ENCODE results near the gene IQCN. TPM values are rescaled to one million over a fixed set of nuclear protein-coding genes. Genes with fewer than 3 reads are reported as not detected.

IQCN gene
- total RNA-seq, 1 experiment from 2014 or later, result 0.61 TPM

GRCh38 chr19:18216789-18217188 is 57.5 kb downstream of the IQCN start:
- ATAC-seq (no peak), DNase-seq (ENCODE audit: low spot score) (no peak)
- H3K4me3 Mint-ChIP-seq, result no peak overlapping the region
- peaks cover 13% of the 10 kb centered on the region for H3K4me1 Mint-ChIP-seq
- no peaks in the 10 kb centered on the region for H3K36me3 Mint-ChIP-seq
- no peak for TF ChIP-seq GTF2I (CRISPR knock-in tag; conservative IDR thresholded peaks at IDR 0.05)
- no peak for TF ChIP-seq EMX1 (CRISPR knock-in tag; IDR thresholded peaks at IDR 0.05)
- TF ChIP-seq CDX4 (CRISPR knock-in tag; IDR thresholded peaks at IDR 0.05; ENCODE audit: borderline replicate concordance), result no peak
- no peak for TF ChIP-seq NFYB (CRISPR knock-in tag; conservative IDR thresholded peaks at IDR 0.05; ENCODE audit: low read depth)
- TF ChIP-seq MAX (CRISPR knock-in tag; IDR thresholded peaks at IDR 0.05), result no peak
- TF ChIP-seq, protein P1, sequence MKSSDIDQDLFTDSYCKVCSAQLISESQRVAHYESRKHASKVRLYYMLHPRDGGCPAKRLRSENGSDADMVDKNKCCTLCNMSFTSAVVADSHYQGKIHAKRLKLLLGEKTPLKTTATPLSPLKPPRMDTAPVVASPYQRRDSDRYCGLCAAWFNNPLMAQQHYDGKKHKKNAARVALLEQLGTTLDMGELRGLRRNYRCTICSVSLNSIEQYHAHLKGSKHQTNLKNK (CRISPR knock-in tag; IDR thresholded peaks at IDR 0.05), result no peak
- no peak for TF ChIP-seq ELF4 (CRISPR knock-in tag; IDR thresholded peaks at IDR 0.05; ENCODE audit: low read depth)
- no peak for TF ChIP-seq PREB (CRISPR knock-in tag; IDR thresholded peaks at IDR 0.05; ENCODE audit: borderline replicate concordance)
- no peak for TF ChIP-seq ZBTB21 (CRISPR knock-in tag; IDR thresholded peaks at IDR 0.05; ENCODE audit: borderline replicate concordance)
- TF ChIP-seq IRF2 (CRISPR knock-in tag; IDR thresholded peaks at IDR 0.05; ENCODE audit: borderline replicate concordance, low read depth), result no peak
- no peak for TF ChIP-seq NR1H2 (CRISPR knock-in tag; IDR thresholded peaks at IDR 0.05)
- no peak for TF ChIP-seq TEAD4 (CRISPR knock-in tag; IDR thresholded peaks at IDR 0.05)
- no peak for TF ChIP-seq TCF7 (CRISPR knock-in tag; IDR thresholded peaks at IDR 0.05; ENCODE audit: low read depth)
- TF ChIP-seq MLX (CRISPR knock-in tag; IDR thresholded peaks at IDR 0.05), result no peak
- TF ChIP-seq ZBTB43 (CRISPR knock-in tag; IDR thresholded peaks at IDR 0.05), result no peak
- no peak for TF ChIP-seq ZNF232 (CRISPR knock-in tag; IDR thresholded peaks at IDR 0.05)
- no peak for TF ChIP-seq TEAD1 (CRISPR knock-in tag; IDR thresholded peaks at IDR 0.05)
- TF ChIP-seq NFATC4 (CRISPR knock-in tag; IDR thresholded peaks at IDR 0.05), result no peak
- no peak for TF ChIP-seq ZNF512 (CRISPR knock-in tag; IDR thresholded peaks at IDR 0.05; ENCODE audit: borderline replicate concordance)
- H3K27me3 Mint-ChIP-seq (ENCODE audit: low read depth), result peaks cover 8% of the 10 kb centered on the region
- no peaks in the 10 kb centered on the region for H3K9me3 Mint-ChIP-seq
- no peak overlapping the region; the same call in 1 of the 2 replicates for H3K27ac Mint-ChIP-seq
- POLR2A ChIA-PET, result no interaction called here
- CTCF ChIA-PET, result interaction anchor here (1.0 kb wide), 1 partner anchor 16 kb away, joined by 3 read pairs; no protein-coding TSS in a partner anchor

GRCh38 chr19:18214779-18215433 is 59.3 kb downstream of the IQCN start:
- ATAC-seq (no peak), DNase-seq (ENCODE audit: low spot score) (no peak)
- peaks cover 3% of the 10 kb centered on the region for H3K27me3 Mint-ChIP-seq (ENCODE audit: low read depth)
- H3K4me3 Mint-ChIP-seq, result no peak overlapping the region
- ChIA-PET POLR2A (interaction anchor here (0.8 kb wide), 1 partner anchor 9 kb away, joined by 3 read pairs; no protein-coding TSS in a partner anchor), CTCF (interaction anchor here (0.7 to 1.8 kb wide), 3 partner anchors 37 to 65 kb away, joined by 3 to 8 read pairs (median 3); no protein-coding TSS in a partner anchor)
- H3K4me1 Mint-ChIP-seq, result peaks cover 2% of the 10 kb centered on the region
- no peaks in the 10 kb centered on the region for H3K9me3 Mint-ChIP-seq
- no peaks in the 10 kb centered on the region for H3K36me3 Mint-ChIP-seq
- no peak overlapping the region for H3K27ac Mint-ChIP-seq
- TF ChIP-seq JAZF1 (CRISPR knock-in tag; IDR thresholded peaks at IDR 0.05) (no peak), GTF2I (CRISPR knock-in tag; conservative IDR thresholded peaks at IDR 0.05) (no peak), FOXP1 (CRISPR knock-in tag; IDR thresholded peaks at IDR 0.05; ENCODE audit: borderline replicate concordance) (no peak), ZNF396 (CRISPR knock-in tag; IDR thresholded peaks at IDR 0.05; ENCODE audit: borderline replicate concordance) (no peak), ZBTB21 (CRISPR knock-in tag; IDR thresholded peaks at IDR 0.05; ENCODE audit: borderline replicate concordance) (no peak), ETV6 (CRISPR knock-in tag; IDR thresholded peaks at IDR 0.05) (no peak)
- TF ChIP-seq, protein P2, sequence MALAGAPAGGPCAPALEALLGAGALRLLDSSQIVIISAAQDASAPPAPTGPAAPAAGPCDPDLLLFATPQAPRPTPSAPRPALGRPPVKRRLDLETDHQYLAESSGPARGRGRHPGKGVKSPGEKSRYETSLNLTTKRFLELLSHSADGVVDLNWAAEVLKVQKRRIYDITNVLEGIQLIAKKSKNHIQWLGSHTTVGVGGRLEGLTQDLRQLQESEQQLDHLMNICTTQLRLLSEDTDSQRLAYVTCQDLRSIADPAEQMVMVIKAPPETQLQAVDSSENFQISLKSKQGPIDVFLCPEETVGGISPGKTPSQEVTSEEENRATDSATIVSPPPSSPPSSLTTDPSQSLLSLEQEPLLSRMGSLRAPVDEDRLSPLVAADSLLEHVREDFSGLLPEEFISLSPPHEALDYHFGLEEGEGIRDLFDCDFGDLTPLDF (CRISPR knock-in tag; IDR thresholded peaks at IDR 0.05), result no peak
- TF ChIP-seq, protein P3, sequence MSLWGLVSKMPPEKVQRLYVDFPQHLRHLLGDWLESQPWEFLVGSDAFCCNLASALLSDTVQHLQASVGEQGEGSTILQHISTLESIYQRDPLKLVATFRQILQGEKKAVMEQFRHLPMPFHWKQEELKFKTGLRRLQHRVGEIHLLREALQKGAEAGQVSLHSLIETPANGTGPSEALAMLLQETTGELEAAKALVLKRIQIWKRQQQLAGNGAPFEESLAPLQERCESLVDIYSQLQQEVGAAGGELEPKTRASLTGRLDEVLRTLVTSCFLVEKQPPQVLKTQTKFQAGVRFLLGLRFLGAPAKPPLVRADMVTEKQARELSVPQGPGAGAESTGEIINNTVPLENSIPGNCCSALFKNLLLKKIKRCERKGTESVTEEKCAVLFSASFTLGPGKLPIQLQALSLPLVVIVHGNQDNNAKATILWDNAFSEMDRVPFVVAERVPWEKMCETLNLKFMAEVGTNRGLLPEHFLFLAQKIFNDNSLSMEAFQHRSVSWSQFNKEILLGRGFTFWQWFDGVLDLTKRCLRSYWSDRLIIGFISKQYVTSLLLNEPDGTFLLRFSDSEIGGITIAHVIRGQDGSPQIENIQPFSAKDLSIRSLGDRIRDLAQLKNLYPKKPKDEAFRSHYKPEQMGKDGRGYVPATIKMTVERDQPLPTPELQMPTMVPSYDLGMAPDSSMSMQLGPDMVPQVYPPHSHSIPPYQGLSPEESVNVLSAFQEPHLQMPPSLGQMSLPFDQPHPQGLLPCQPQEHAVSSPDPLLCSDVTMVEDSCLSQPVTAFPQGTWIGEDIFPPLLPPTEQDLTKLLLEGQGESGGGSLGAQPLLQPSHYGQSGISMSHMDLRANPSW (CRISPR knock-in tag; conservative IDR thresholded peaks at IDR 0.05; ENCODE audit: low read depth), result no peak

All from WTC11 (cell line).